ENCODE data around the gene DMBX1.

Gene DMBX1

DNA sequence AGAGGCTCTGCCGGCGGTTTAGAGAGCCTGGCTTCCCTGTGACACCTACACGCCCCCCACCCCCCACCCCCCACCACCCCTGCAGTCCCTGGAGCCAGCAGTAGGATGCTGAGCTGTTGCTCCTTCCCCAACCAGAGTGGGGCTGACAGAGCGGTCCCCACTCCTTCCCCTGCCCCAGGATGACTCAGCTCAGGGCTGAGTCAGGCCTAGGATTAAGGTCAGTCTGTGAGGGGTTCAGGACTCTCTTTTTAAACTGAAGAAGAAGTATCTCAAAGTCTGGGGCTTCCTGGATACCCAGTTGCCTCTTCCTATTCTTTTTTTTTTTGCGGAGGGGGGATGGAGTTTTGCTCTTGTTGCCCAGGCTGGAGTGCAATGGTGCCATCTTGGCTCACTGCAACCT lies 19.1 kb downstream of the DMBX1 start:
- no peak for DNase-seq

DNA sequence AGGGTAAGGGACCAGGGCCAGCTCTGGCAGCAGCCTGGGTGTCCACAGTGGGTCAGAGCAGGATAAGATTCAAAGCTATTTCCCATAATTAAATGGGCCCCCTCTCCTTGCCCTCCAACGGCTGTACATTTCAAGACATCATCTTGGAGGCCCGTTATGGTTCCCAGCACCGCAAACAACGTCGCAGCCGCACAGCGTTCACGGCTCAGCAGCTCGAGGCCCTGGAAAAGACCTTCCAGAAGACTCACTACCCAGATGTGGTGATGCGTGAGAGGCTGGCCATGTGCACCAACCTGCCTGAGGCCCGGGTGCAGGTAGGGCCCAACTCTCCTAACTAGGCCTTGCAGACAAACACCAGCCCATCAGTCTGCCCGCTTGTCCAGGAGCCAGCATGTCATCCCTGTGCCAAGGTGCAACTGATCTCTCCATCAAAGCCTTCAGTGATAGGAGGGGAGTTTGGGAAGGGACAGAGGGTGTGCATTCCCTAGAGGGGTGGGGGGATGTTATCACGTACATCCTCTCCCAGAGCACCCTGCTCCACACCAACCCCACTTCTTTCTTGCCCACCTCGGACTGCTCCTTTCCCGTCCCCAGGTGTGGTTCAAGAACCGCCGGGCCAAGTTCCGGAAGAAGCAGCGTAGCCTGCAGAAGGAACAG lies 20.8 kb downstream of the DMBX1 start:
- DNase-seq: no peak

DNA sequence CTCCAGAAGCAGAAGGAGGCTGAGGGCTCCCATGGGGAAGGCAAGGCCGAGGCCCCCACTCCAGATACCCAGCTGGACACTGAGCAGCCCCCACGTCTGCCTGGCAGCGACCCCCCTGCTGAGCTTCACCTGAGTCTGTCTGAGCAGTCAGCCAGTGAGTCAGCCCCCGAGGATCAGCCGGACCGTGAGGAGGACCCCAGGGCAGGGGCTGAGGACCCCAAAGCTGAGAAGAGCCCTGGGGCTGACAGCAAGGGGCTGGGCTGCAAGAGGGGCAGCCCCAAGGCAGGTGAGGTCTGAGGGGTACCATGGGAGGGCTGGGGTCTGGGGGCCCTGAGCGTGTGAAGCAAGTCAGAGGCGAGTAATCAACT lies 21.3 kb downstream of the DMBX1 start:
- DNase-seq: no peak

DNA sequence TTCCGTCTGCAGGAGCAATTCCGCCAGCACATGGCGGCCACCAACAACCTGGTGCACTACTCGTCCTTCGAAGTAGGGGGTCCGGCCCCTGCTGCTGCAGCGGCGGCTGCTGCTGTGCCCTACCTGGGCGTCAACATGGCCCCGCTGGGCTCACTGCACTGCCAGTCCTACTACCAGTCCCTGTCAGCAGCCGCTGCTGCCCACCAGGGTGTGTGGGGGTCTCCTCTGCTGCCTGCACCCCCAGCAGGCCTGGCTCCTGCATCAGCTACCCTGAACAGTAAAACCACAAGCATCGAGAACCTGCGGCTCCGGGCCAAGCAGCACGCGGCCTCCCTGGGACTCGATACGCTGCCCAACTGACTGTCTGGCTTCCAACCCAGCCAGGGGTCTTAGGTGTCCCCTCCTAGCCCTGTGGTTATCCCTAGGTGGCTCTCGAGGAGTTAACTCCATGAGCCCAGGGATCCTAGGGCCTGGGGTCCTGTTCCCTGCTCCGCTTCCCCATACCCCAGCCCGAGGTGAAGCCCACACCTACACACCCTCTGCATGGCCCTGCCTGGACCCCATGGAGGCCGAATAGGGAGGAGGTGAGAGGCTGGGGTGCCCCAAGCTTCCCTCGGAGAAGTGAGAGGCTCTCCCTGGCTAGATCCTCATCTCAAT lies 22.6 kb downstream of the DMBX1 start:
- no peak for DNase-seq

DNA sequence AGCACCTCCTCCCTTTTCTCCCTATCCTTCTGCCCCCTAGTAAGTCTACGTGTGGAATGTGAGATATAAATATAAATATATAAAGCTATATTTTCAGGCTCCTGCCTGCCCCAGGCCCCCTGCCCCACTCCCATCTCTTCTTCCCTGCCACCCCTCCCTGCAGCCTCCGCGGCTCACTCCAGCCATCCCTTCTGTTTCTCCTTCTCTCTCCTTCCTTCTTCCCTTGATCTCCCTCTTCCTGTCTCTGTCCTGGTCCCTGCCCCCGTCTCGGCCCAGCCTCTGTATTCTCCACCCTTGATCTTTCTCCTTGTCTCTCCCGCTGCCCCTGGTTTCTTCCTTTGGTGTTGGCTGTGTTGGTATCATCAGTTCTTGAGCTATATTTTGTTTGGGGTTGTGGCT lies 23.2 kb downstream of the DMBX1 start:
- DNase-seq: no peak

DNA sequence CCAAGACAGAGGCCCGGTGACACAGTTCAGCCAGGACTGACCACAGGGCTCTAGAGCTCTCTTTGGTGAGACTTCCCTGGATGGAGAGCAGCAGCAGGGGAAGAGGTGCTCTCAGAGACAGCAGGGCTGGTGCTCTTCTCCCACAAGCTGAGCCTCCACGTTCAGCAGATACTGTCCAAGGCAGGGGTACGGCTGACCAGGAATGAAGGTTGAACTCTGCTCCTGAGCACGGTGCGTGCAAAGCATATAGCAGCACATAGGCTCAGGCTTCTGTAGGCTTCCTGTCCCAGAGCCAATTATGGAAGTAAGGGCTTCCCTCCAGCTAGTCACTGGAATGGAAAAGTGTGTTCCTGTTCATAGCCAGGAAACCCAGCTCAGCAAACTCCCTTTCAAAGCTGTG lies 23.9 kb downstream of the DMBX1 start:
- no peak for DNase-seq

DNA sequence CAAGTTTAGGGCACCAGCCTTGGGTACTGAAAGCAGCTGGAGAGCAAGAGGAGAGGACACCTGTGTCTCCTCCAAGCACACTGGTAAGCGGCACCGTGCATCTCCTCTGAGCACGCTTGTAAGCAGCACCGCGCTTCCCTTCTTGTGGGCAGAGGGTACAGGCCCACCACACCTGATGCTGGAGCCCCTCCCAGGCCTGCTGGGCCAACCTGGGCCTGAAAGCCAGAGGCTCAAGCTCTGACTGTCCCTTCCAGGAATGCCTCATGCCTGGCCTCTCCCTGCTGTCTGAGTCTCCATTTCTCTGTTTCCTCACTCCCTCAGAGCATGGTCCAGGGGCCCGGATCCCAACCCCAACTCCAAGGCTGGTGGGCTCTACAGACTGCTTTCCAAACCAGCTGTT lies 25.9 kb downstream of the DMBX1 start:
- no peak for DNase-seq

DNA sequence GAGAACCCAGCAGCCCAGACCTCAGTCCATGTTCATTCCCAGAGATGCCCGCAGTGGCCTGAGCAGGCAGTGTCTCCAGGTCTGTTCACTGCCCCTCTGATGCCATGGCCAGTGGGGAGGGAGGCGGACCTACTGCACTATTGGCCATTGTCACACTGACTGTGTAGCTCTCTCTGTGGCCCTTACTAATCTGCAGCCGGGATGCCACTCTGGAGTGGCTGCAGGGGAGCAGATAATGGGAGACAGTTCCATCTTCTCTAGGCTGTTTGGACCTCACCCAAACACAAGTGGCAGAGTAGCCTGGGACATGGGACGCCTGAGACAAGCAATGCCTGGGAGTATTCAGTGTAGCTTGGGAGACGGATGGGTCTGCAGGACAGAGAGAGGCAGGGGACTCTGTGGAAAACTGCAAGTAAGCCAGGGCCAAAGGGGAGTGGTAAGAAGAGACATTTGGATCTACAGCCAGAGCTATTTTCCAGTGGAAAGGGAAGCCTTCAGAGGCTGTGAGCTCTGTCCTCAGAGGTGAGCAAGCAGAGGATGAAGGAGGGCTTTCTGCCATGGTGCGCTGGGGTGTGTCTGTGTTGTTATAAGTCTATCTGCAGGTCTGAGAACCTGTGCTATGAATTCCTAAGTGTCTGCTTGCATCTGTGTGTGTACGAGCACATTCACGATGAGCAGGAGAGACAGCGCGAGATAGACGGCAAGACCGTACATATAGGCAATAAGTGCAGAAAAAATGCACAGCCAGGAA lies 26.7 kb downstream of the DMBX1 start:
- no peak for DNase-seq

DNA sequence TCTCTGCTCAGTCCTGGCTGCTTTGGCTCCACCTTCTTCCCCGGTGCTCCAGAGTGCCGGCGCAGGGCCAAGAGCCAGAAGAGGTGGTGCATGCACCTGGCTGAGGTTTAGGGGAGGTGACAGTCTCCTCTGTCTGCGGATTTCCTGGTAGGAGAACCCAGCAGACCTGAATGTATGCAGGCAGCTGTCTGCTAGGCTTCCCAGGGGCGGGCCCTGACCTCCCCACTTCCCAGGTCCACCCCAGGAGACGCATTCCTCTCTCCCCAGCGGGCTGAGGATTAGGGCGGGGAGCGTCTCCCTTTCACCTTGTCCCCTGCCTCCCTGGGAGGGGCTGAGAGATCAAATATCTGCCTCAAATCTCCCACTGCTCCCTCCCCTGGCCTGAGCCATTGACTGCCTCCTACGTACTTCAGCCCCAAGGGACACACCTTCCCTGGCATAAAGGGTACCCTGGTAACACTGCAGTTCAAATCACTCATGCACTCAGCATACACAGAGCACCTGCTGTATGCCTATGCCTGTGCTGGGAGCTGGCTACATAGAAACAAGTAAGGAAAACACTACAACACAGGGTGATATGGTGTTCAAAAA lies 27.5 kb downstream of the DMBX1 start:
- DNase-seq: peak; percentile 84

DNA sequence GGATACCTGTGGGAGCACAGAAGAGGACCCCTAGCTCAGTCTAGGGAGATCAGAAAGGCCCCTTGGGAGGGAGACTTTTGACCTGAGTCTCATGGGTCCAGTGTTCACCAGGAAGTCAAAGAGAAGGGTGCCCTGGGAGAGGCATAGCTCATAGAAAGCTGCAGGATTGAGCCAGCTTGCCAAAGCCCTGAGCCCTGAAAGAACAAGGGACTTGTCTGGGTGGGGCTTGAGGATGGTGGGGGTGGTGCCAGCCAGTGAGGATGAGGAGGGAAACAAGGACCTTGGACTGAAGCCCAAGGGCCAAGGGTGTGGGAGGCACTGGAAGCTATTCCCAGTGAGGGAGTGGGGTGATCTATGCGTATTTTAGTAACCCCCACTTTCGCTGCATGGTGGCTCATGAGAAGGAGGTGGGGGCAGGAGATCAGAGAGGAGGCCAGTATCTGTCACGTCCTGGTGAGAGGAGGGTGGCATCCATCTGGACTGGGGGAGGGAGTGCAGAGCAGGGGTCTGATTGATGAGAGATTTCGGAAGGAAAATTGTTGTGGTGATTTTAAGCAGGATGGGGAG lies 28.4 kb downstream of the DMBX1 start:
- no peak for DNase-seq

DNA sequence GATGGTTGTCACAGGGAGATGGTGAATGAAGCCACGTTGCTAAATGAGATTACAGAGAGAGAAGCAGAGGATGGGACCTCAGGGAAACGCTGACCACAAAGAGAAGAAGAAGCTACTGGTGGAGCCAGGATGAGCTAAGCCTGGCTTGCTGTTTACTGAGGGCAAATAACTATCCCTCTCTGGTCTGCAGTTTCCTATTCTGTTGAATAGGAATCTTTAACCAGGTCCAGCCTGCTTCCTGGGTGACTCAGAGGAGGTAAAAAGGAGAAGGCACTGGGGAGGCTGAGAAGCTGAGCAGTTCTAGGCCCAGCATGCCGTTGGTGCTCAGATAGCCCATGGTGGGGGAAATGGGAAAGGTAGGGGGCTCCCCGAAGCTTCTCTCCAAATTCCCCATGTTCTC lies 29.6 kb downstream of the DMBX1 start:
- no peak for DNase-seq

DNA sequence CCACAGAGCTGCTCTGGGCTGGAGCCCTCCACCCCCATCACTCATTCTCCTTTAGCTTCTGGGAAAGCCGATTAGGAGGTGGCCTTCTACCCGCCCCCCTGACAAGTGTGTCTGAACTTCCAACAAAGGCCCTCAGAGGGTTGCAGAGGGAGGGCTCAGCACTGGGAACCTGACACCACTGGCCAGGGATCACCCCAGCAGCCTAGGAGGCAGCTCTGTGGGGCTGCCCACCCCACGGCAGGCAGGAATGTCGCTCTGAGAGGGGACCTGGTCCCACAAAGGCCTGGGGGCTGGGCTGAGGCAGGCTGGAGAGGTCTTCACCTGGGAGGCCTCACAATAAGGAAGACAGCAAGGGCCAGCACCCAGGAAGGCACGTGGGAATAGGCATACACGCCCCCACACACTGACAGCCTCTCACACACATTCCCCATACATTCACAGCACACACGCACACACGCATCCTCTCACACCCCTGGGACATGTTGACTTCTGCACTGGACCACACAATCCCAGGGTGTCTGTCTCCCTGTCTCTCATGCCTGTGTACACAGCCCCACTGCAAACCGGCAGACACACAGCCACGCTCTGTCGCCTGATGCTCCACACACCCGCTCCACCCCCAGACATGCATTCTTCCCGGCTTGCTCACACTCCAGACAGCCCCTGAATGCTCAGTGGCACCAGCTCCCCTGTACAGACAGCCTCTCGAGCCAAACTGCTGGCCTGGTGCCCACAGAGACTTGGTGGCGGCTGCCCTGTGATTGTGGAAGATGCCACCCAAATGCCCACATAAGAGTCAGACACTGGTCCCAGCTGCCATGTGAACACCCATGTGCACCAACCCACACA lies 30.7 kb downstream of the DMBX1 start:
- peak; percentile 96 for DNase-seq

DNA sequence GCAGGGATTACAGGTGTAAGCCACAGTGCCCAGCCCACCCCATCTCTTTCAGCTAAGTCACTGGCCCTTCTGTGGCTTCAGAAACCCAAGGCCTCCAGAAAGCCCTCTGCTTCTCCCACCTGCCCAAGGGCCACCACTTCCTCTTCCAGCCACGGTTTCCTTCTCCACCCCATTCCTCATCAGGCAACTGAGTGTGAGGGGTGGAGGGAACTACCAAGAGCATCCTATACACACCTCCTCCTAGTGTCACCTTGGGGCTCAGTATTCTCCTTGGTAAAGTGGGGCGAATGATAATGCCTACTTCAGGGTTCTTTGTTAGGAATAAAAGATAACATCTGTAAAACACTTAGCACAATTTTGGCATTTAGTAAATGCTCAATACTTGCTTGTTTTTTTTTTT lies 31.8 kb downstream of the DMBX1 start:
- no peak for DNase-seq

DNA sequence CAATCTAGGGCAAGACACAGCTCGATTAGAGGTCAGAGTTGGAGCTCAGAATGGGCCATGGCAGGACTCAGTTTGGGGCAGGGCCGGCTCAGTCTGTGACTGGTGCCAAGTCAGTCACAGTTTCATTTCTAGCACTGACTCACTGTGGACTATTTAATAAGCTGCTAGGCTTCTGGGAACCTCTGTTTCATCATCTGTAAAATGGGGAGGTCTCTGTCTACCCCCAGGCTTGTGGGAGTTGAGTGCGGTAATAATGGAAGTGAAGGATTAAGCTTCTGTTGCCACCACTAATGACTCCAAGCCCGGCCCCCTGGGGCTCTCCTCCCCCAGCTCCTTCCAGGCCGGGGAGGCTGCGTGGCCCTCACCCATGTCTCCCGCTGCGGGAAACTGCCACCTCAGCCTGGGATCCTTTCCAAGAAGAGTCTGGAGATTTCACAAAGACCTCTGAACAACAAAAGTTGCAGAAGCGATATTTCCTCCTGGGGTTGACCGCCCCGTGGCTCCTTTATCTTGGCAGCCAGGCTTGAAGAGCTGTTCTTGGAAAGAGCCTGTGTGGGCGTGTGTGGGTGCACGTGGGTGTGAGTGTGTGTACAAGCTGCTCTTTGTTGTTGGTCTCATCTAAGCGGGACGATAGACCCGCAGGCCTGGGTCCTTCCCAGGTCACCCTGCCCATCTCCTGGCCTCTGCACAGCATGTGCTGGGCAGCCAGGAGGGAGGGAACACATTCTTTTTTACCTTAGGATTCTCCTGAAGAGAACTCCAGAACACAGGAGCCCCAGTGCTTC lies 32.7 kb downstream of the DMBX1 start:
- no peak for DNase-seq

DNA sequence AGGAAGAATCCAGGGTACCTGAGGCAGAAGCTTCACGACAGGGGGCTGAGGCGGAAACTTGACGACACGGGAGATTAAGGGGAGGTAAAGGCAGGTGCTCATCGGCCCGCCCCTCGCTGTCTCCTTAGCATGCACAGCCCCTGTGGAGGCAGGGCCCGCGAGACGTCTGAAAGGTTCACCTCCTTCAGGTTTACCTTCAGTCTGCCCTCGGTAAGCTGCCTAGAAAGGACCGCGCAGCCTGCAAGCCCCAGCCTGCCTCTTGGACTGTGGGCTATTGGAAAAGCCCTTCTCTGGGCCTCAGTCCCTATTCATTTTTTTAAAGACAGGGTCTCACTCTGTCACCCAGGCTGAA lies 33.3 kb downstream of the DMBX1 start:
- DNase-seq: no peak

DNA sequence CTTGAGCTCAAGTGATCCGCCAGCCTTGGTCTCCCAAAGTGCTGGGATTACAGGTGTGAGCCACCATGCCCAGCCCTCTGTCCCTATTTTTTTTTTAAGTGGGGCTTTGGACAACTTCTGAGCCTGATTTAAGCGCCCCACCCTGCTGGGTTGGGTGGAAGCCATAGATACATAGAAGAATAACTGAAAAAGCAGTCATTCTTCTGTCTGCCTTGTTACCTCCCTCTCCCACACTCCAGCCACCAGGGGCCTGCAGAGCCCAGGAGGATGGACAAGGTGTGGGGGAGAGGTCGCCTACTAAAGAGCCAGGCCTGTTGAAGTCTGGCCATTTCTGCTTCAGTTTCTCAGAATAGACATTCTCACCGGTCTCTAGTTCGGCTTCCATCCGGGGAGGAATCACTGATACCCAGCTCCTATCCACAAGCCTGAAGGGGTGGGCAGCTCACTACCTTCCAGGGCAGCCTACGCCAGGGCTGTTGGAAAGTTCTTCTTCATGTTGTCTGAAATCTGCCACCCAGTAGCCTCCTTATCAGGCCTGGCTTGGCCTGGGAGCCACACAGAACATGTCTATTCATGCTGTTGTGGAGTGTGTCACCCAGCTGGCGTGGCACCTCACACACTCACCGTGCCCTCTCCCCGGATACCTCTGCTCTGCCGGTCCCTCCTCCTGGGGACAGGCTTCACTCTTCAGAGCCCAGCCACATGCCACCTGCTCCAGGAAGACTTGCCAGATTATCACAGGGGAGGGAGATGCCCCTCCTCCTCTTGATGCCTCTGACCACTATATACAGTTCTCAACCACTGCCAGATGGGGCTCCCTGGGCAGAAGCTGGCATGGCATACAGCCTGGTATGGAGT lies 34.1 kb downstream of the DMBX1 start:
- no peak for DNase-seq

DNA sequence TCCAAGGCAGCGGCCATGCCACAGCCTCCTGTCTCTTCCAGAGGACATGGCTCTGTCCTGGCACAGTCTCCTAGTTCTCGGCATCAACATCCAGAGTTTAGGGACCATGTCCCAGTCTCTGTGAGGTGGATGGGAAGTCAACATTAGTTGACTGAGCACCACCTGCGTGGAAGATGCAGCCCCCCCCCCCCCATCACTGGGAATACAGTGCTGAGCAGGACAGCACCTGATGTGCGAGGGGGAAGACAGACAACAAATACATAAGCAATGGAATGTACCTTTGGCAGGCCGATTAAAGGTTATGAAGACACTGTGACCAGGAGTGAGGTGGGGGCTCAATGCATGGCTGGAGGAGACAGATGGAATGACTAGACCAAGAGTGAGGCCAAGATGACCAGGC lies 35.2 kb downstream of the DMBX1 start:
- DNase-seq: no peak

DNA sequence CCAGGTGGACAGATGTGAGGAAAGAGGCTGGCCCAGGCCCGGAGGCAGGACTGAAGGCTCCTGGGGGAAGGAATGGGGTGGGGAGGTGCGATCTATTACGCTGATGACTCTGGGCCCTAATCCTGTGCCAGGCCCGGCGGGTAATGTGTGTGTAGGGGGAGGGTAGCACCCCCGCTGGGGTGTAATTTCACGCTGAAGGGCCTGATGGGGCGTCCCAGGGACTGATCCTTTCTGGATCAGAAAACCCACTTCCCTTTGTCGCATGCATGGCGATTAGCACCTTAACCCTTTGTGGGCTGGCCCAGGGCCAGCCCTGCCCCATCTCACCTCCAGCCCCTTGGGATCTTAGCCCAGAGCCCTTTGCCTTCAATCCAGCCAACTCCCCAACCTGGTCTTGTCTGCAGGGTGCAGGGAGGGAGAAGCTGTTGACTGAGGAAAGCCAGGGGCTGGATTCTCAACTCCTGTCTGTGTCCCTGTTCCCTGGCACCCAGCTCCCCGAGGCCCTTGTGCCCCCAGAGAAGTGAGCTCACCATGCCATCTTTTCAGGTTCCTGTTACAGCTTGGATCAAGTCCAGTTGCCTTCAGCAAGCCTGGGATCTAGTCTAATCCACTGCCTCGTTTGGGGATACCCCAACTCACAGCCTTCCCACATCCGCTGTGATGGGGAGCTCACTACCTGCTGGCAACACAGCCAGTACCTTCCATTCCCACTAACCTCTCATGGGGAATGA lies 35.8 kb downstream of the DMBX1 start:
- DNase-seq: no peak

DNA sequence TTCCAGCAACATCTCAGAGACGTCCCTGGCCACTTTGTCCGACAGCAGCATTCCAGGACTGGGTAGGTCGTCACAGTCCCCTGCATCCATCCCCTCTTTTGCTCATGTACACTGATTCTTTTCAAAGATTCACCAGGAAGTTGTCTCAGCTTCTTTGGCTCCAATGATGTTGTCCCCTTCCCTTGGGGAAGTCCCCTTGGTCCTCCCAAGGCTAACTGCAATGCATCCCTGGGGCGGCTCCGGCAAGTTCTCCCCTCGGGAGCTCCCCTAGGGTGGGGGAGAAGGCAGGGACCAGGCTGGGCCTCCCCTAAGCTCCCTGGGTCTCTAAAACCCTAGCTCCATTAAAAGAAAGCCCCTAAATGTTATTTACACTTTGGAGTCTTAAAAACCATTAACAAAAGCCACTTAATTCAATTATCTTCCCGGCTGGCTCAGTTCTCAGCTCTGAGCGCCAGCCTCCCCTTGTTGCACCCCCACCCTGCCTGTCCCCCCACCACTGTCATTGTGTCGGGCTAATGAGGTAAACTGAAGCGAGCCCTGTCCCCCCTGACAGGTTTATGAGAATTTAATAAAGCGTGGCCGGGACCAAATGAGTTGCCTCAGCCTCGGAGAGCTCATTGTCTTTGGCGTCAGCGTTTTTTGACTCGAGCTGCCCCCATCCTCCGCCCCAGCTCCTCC lies 36.5 kb downstream of the DMBX1 start:
- DNase-seq: no peak

Measured in islet precursor cell (in vitro differentiated cells).